ENCODE measurements around the gene ZNF462.
"Not testable (repeated sequence)": the region's sequence is repeated elsewhere in the genome, so short reads cannot be mapped to it uniquely, and the experiment has no call there.

ZNF462 gene

GRCh38 chr9:106963684-106964083 lies 100.7 kb downstream of the ZNF462 start:
- DNase-seq: no peak

GRCh38 chr9:106964329-106964728 lies 101.4 kb downstream of the ZNF462 start:
- DNase-seq: no peak

- DNase-seq: no peak
Measured at GRCh38 chr9:106964822-106965525, 102.0 kb downstream of the ZNF462 start.

- no peak for DNase-seq
Measured at GRCh38 chr9:106966481-106966880, 103.5 kb downstream of the ZNF462 start.

GRCh38 chr9:106969696-106970095 lies 106.7 kb downstream of the ZNF462 start:
- no peak for DNase-seq

GRCh38 chr9:106970219-106970975 lies 107.4 kb downstream of the ZNF462 start:
- DNase-seq: no peak

- DNase-seq: no peak
Measured at GRCh38 chr9:106970976-106971457, 108.1 kb downstream of the ZNF462 start.

GRCh38 chr9:106972082-106972481 lies 109.1 kb downstream of the ZNF462 start:
- no peak for DNase-seq

- no peak for DNase-seq
Measured at GRCh38 chr9:106974341-106974740, 111.4 kb downstream of the ZNF462 start.

GRCh38 chr9:106976772-106977171 lies 113.8 kb downstream of the ZNF462 start:
- DNase-seq: no peak

GRCh38 chr9:106980551-106981101 lies 117.7 kb downstream of the ZNF462 start:
- no peak for DNase-seq

- DNase-seq: no peak
Measured at GRCh38 chr9:106981396-106982287, 118.7 kb downstream of the ZNF462 start.

GRCh38 chr9:106982636-106983035 lies 119.7 kb downstream of the ZNF462 start:
- no peak for DNase-seq

- DNase-seq: no peak
Measured at GRCh38 chr9:106983346-106983745, 120.4 kb downstream of the ZNF462 start.

- not testable (repeated sequence) for DNase-seq
Measured at GRCh38 chr9:106989904-106990303, 126.9 kb downstream of the ZNF462 start.

- DNase-seq: no peak
Measured at GRCh38 chr9:106992186-106992585, 129.2 kb downstream of the ZNF462 start.

GRCh38 chr9:106993603-106994002 lies 130.6 kb downstream of the ZNF462 start:
- no peak for DNase-seq

GRCh38 chr9:106994463-106994862 lies 131.5 kb downstream of the ZNF462 start:
- no peak for DNase-seq

- DNase-seq: no peak
Measured at GRCh38 chr9:107000218-107000617, 137.3 kb downstream of the ZNF462 start.

GRCh38 chr9:107005201-107005600 lies 142.2 kb downstream of the ZNF462 start:
- DNase-seq: no peak

- no peak for DNase-seq
Measured at GRCh38 chr9:107007402-107007801, 144.4 kb downstream of the ZNF462 start.

- DNase-seq: no peak
Measured at GRCh38 chr9:107008011-107008410, 145.0 kb downstream of the ZNF462 start.

- DNase-seq: no peak
Measured at GRCh38 chr9:107008447-107008846, 145.5 kb downstream of the ZNF462 start.

Data from T1000 (cell line).